Liver (tissue), 3 donors: ENCODE measurements around the gene KIF26B.
"Not testable (repeated sequence)": the region's sequence is repeated elsewhere in the genome, so short reads cannot be mapped to it uniquely, and the experiment has no call there.

Source experiments
- ATF3 ChIP-seq: IDR thresholded peaks from 2 replicates; pipeline ENCODE4 v1.6.1; 2016; ENCODE audit warnings: antibody characterized with exemption
- CTCF ChIP-seq: fragments of 150-350 bp; IDR thresholded peaks from 2 replicates; pipeline ENCODE4 v1.5.1; 2017; ENCODE audit warnings: improper control_type of control experiment, low read depth, low read length; ENCODE audit not compliant: missing input control
- JUND ChIP-seq, 2 donors: IDR thresholded peaks; 2 replicates each; pipeline ENCODE4 v1.6.1; 2016; ENCODE audit warnings: antibody characterized with exemption in 2 of 2
- RAD21 ChIP-seq, 2 donors: IDR thresholded peaks; 2 replicates each; pipeline ENCODE4 v1.6.1; 2016; ENCODE audit warnings: antibody characterized with exemption in 2 of 2, mild to moderate bottlenecking in 2 of 2
- SP1 ChIP-seq: IDR thresholded peaks from 2 replicates; pipeline ENCODE4 v1.6.1; 2018; ENCODE audit warnings: antibody characterized with exemption, mild to moderate bottlenecking
- TAF1 ChIP-seq: conservative IDR thresholded peaks from 2 replicates; pipeline ENCODE4 v1.6.1; 2016; ENCODE audit warnings: antibody characterized with exemption, mild to moderate bottlenecking
- ZBTB33 ChIP-seq: IDR thresholded peaks from 2 replicates; pipeline ENCODE4 v1.6.1; 2016; ENCODE audit warnings: antibody characterized with exemption
- donor health status: healthy.
- donor health status: healthy.

GRCh38 chr1:245359101-245359680 lies 204.4 kb downstream of the KIF26B start:
- not testable (repeated sequence) for TF ChIP-seq TAF1; CTCF; RAD21 (IDR thresholded peaks at IDR 0.05); JUND (IDR thresholded peaks at IDR 0.05); SP1; ZBTB33; ATF3
